ENCODE measurements around the gene LTA. TPM values are rescaled to one million over a fixed set of nuclear protein-coding genes. Genes with fewer than 3 reads are reported as not detected.
"Not testable (repeated sequence)": the region's sequence is repeated elsewhere in the genome, so short reads cannot be mapped to it uniquely, and the experiment has no call there.

Gene LTA
- total RNA-seq, 1 experiment from 2014 or later, result not detected

DNA sequence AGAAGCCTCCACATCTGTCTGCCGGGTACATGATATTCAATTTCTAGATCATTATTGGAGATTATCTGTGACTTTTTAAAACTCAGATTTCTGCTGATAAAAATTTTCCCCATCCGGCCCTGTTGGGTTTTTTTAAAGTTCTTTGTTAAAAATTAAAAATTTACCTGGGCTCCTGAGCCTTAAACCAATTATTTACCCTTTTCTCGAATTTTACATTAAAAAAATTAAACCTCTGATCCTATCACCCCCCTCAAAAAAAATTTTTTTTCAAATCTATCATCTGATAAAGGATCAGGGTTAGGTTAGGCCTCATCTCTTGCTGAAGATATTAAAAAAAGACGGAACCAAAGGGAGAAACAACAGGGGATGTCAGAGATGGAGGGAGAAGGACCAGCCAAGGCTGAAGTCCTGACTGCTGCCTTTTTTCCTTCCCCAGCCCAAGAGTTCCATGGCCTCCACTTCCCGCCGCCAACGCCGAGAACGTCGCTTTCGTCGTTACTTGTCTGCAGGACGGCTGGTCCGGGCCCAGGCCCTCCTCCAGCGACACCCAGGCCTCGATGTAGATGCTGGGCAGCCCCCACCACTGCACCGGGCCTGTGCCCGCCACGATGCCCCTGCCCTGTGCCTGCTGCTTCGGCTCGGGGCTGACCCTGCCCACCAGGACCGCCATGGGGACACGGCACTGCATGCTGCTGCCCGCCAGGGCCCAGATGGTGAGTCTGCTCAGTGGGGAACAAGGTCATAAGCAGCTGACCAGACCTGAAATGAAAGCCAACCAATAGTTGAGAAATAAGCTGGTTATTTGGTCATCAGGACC lies 24.2 kb upstream of the LTA start:
- Mint-ChIP-seq H3K36me3 (ENCODE audit: insufficient read depth, unreplicated experiment) (peaks cover 41% of the 10 kb centered on the region), H3K27ac (ENCODE audit: low read depth, unreplicated experiment) (peak overlapping the region; percentile 57), H3K27me3 (ENCODE audit: insufficient read depth, unreplicated experiment) (no peaks in the 10 kb centered on the region), H3K4me1 (ENCODE audit: insufficient read depth, unreplicated experiment) (peaks cover 18% of the 10 kb centered on the region), H3K4me3 (ENCODE audit: unreplicated experiment) (peak overlapping the region; percentile 75), H3K9me3 (ENCODE audit: unreplicated experiment) (no peaks in the 10 kb centered on the region)
- BruUV-seq (replicated peaks), result TSS peak; percentile 62
- CTCF ChIA-PET, result interaction anchor here (0.6 to 7.6 kb wide), 7 partner anchors 29 to 657 kb away, joined by 3 to 160 read pairs (median 4); no protein-coding TSS in a partner anchor
- intact Hi-C loops (cut with micrococcal nuclease), result loop anchor here (2.0 to 10.0 kb wide), 3 partner anchors 34 to 227 kb away; partner anchors contain the start of genes BAG6, LTB and VWA7
- POLR2A ChIA-PET, result interaction anchor here (0.6 to 3.1 kb wide), 26 partner anchors 10 to 1771 kb away, joined by 3 to 18 read pairs (median 4); partner anchors contain the start of genes BAG6, C6orf47 and DXO
- no peak for DNase-seq (ENCODE audit: unreplicated experiment)
- TF ChIP-seq, protein P1, sequence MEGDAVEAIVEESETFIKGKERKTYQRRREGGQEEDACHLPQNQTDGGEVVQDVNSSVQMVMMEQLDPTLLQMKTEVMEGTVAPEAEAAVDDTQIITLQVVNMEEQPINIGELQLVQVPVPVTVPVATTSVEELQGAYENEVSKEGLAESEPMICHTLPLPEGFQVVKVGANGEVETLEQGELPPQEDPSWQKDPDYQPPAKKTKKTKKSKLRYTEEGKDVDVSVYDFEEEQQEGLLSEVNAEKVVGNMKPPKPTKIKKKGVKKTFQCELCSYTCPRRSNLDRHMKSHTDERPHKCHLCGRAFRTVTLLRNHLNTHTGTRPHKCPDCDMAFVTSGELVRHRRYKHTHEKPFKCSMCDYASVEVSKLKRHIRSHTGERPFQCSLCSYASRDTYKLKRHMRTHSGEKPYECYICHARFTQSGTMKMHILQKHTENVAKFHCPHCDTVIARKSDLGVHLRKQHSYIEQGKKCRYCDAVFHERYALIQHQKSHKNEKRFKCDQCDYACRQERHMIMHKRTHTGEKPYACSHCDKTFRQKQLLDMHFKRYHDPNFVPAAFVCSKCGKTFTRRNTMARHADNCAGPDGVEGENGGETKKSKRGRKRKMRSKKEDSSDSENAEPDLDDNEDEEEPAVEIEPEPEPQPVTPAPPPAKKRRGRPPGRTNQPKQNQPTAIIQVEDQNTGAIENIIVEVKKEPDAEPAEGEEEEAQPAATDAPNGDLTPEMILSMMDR (IDR thresholded peaks at IDR 0.05; ENCODE audit: unreplicated experiment), result no peak

DNA sequence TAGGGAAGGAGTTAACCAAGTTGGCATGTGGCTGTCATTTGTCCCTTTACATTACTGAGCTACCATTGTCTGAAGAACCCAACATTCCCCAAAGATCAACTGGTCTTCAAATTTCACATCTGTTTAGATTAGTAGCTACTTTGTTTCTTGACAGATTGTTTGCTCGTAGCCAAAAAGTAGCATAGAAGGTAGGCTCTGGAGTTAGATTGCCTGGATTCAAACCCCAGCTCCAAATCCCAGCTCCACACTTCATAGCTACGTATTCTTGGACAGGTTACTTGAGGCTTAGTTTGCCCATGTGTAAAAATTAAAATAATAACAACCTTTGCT lies 23.6 kb upstream of the LTA start:
- Mint-ChIP-seq H3K36me3 (ENCODE audit: insufficient read depth, unreplicated experiment) (peaks cover 46% of the 10 kb centered on the region), H3K27me3 (ENCODE audit: insufficient read depth, unreplicated experiment) (no peaks in the 10 kb centered on the region), H3K27ac (ENCODE audit: low read depth, unreplicated experiment) (no peak overlapping the region), H3K9me3 (ENCODE audit: unreplicated experiment) (no peaks in the 10 kb centered on the region), H3K4me1 (ENCODE audit: insufficient read depth, unreplicated experiment) (peaks cover 18% of the 10 kb centered on the region), H3K4me3 (ENCODE audit: unreplicated experiment) (peak overlapping the region; percentile 75)
- ChIA-PET CTCF (interaction anchor here (0.6 to 7.6 kb wide), 6 partner anchors 22 to 337 kb away, joined by 3 to 160 read pairs (median 4); no protein-coding TSS in a partner anchor), POLR2A (interaction anchor here (0.6 to 1.7 kb wide), 8 partner anchors 15 to 424 kb away, joined by 3 to 5 read pairs (median 3); partner anchors contain the start of genes BAG6 and DXO)
- TF ChIP-seq, protein P1 (IDR thresholded peaks at IDR 0.05; ENCODE audit: unreplicated experiment), result no peak
- DNase-seq (ENCODE audit: unreplicated experiment), result no peak
- no TSS peak for BruUV-seq (replicated peaks)
- intact Hi-C loops (cut with micrococcal nuclease), result loop anchor here (5.0 to 10.0 kb wide), 2 partner anchors 34 to 226 kb away; partner anchors contain the start of genes LTB and VWA7

DNA sequence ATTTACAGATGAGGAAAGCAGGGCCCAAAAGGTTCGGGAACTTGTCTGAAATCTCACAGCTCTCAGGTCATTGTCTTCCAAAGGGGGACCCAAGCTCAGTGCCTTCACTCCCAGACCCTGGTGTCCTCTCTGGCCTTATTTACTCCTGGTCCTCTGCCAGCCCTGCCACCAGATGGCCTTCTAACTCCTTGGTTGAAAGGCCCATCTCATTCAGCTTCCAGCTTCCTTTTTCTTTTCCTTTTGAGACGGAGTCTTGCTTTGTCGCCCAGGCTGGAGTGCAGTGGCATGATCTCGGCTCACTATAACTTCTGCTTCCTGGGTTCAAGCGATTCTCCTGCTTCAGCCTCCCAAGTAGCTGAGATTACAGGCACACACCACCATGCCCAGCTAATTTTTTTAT lies 20.7 kb upstream of the LTA start:
- H3K4me3 Mint-ChIP-seq (ENCODE audit: unreplicated experiment); intact Hi-C loops (cut with micrococcal nuclease); H3K27me3 Mint-ChIP-seq (ENCODE audit: insufficient read depth, unreplicated experiment); BruUV-seq (replicated peaks); H3K27ac Mint-ChIP-seq (ENCODE audit: low read depth, unreplicated experiment); H3K4me1 Mint-ChIP-seq (ENCODE audit: insufficient read depth, unreplicated experiment); H3K9me3 Mint-ChIP-seq (ENCODE audit: unreplicated experiment): not testable (repeated sequence)
- peaks cover 48% of the 10 kb centered on the region for H3K36me3 Mint-ChIP-seq (ENCODE audit: insufficient read depth, unreplicated experiment)
- ChIA-PET CTCF (interaction anchor here (0.6 to 2.5 kb wide), 6 partner anchors 24 to 100 kb away, joined by 3 to 21 read pairs (median 4); partner anchors contain the start of gene TNF), POLR2A (interaction anchor here (0.6 to 1.8 kb wide), 6 partner anchors 9 to 100 kb away, joined by 3 to 6 read pairs (median 4); no protein-coding TSS in a partner anchor)
- DNase-seq (ENCODE audit: unreplicated experiment), result peak; percentile 61

DNA sequence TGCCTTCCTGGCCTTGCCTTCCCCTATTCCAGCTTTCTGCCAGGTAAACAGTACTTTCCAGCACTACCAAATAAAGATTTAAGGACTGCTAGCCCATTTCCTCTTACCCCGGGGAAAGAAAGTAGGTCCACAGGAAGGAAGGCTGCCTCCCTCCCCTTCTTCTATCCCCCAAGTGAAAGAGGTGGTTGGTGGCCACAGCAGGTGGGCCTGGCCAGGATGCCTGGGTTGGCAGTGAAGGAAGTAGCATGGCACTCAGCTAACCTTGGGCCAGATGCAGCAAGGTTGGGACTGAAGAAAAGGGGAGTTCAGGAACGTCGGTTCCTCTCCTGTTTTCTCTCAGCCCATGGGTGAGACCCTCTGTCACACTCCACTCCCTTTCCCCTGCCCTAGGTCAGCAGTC lies 15.8 kb upstream of the LTA start:
- H3K27ac Mint-ChIP-seq (ENCODE audit: low read depth, unreplicated experiment), result no peak overlapping the region
- TF ChIP-seq, protein P1 (IDR thresholded peaks at IDR 0.05; ENCODE audit: unreplicated experiment), result no peak
- BruUV-seq (replicated peaks), result no TSS peak
- intact Hi-C loops (cut with micrococcal nuclease), result no loop called here
- H3K4me1 Mint-ChIP-seq (ENCODE audit: insufficient read depth, unreplicated experiment), result peaks cover 20% of the 10 kb centered on the region
- H3K9me3 Mint-ChIP-seq (ENCODE audit: unreplicated experiment), result no peaks in the 10 kb centered on the region
- peaks cover 56% of the 10 kb centered on the region for H3K36me3 Mint-ChIP-seq (ENCODE audit: insufficient read depth, unreplicated experiment)
- CTCF ChIA-PET, result interaction anchor here (0.6 kb wide), 2 partner anchors 43 to 243 kb away, joined by 3 read pairs; no protein-coding TSS in a partner anchor
- H3K27me3 Mint-ChIP-seq (ENCODE audit: insufficient read depth, unreplicated experiment), result no peaks in the 10 kb centered on the region
- POLR2A ChIA-PET, result interaction anchor here (0.6 to 1.1 kb wide), 4 partner anchors 10 to 95 kb away, joined by 3 read pairs; partner anchors contain the start of genes ATP6V1G2 and DDX39B
- DNase-seq (ENCODE audit: unreplicated experiment), result no peak
- no peak overlapping the region for H3K4me3 Mint-ChIP-seq (ENCODE audit: unreplicated experiment)

Data from MCF 10A (cell line).